IPS-11a (cell line): ENCODE measurements around the gene CCDC192.

Experiments
- H3K4me3 ChIP-seq: one replicate; pipeline ENCODE4 v1.5.1; 2013; ENCODE audit warnings: low read depth, low read length, control low read depth

CCDC192 gene

GRCh38 chr5:127916885-127917573, 213.8 kb downstream of the CCDC192 start:
- H3K4me3 ChIP-seq, result no peak overlapping the region

- H3K4me3 ChIP-seq, result no peak overlapping the region
Measured at GRCh38 chr5:127919006-127919796, 216.0 kb downstream of the CCDC192 start.

DNA sequence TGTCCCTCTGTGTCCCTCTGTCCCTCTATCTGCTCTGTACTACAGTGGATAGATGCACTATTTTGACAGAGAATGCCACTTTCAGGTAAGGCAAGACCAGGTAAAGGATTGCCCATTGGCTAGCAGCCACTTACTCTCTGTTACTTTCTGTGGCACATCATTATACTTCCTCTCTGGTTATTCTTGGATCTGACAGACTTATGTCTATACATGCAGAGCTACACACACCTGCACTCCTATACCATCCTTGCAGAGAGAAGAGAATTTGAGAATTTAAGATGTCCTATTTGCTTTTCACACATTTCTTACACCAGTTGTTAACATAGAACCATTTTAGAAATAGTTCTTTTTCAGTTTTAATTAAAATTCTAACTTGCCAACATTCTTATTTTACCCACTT, 216.6 kb downstream of the CCDC192 start:
- H3K4me3 ChIP-seq, result no peak overlapping the region

- no peak overlapping the region for H3K4me3 ChIP-seq
Measured at GRCh38 chr5:127920936-127921335, 217.7 kb downstream of the CCDC192 start.

DNA sequence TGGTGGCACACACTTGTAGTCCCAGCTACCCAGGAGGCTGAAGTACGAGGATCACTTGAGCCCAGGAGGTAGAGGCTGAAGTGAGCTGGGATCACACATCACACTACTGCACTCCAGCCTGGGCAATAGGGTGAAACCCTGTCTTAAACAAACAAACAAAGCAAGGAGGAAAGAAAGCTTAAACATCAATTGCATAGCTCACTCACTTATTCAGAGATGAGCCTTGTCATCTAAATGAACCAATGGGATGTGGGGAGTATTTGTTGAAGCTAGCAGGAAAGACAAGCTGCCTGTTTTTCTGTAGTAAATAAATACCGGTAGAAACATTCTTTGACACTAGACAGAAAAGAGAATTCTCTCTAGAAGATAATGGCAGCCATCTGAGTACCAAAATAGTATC, 219.4 kb downstream of the CCDC192 start:
- H3K4me3 ChIP-seq, result no peak overlapping the region

DNA sequence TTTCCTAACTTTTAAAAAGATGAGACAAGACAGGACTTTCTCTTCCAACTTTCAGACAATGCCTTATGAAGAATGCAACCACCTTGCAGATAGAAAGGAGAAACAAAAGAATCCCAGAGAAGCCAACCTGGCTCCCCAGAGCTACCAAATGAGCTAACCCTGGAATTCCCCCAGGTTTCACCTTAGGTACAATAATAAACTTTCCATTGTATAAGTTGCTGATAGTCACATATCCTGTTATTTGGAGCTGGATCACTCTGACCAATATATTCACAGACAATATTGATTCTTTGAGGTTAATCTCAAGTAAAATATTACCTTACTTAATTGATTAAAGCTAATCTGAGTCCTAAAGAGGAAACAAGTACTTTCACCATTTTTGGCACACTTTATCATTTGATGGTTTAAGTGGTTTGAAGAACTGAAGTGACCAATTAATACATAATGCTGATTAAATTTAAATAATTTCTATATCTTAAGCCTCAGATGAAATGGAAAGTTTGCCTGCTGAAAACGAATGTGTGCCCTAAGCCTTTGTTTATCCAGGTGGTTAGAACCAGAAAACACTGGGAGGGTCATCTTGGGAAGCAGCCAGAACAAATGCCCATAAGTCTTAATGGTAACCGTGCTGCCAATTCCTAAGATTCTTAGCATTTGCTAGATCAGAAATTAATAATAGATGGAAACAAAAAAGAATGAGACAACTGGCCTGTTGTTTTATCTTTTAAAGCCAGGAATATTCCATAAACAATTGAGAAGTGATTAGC, 220.8 kb downstream of the CCDC192 start:
- no peak overlapping the region for H3K4me3 ChIP-seq

GRCh38 chr5:127924606-127925005, 221.4 kb downstream of the CCDC192 start:
- H3K4me3 ChIP-seq, result no peak overlapping the region

DNA sequence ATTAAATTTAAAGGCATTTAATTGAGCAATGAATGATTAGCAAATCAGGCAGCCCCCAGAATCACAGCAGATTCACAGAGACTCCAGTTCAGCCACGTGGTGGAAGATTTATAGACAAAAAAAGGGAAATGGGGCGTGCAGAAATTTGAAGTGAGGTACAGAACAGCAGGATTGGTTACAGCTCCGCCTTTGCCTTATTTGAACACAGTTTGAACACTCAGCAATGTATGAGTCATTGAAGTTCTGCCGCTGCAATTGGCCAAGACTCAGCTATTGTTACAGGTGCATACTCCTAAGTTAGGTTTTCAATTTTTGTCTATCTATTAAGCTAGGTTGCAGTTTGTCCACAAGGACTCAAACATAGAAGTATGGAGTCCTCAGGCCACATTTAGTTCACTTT, 222.7 kb downstream of the CCDC192 start:
- no peak overlapping the region for H3K4me3 ChIP-seq

GRCh38 chr5:127926974-127927373, 223.8 kb downstream of the CCDC192 start:
- H3K4me3 ChIP-seq, result no peak overlapping the region

GRCh38 chr5:127928053-127928452, 224.9 kb downstream of the CCDC192 start:
- H3K4me3 ChIP-seq, result no peak overlapping the region

DNA sequence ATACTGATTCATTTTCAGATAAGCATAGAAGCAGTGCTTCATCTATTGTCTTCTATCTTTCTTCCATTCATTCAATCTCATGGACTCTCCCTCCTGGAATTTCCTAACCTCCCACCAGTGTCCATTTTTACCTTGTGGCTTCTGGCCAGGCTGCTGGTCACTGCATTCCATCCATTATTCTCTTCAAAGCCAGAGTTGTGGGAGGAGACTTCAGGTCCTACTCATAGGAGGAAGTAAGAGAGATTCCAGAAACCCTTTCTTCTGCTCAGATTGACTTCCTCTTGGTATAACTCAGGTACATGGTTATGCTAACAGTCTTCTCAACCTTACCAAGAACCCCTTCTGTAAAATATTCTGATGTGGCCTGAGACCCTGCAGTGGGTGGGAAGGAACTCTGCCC, 227.1 kb downstream of the CCDC192 start:
- H3K4me3 ChIP-seq, result no peak overlapping the region

DNA sequence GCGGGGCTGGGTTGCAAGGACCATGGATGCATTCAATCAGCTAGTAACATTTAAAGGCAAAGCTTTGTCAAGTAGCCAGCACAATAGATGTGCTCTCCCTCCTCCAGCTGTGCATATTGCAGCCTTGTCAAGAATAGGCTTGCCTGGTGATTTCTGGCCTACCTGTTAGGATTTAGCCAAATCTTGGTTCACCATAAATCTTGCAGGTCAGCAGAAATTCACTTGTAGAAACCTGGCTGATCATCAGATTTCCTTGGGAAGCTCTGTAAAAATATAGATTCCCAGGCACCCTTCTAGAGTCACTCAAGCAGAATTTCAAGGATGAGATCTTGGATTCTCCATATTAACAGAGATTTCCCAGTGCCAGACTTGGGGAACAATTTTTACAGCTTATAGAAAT, 228.2 kb downstream of the CCDC192 start:
- H3K4me3 ChIP-seq, result no peak overlapping the region

DNA sequence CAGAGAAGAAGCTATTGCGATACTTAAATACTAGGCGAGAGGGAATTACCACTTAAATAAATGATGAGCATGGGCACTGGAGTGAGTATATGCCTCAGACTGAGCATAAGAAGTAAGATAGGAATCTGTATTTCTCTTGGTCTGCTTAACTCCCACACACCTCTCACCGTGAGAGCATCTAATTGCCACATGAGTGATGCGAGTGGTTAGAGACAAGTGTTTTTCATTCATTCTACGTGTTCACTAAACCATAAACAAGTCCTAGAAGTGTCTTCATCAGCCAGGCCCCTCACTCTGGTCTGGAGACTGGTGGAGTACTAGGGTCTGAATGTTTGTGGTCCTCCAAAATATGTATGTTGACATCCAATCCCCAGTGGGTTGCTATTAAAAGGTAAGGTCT, 230.2 kb downstream of the CCDC192 start:
- H3K4me3 ChIP-seq, result no peak overlapping the region

DNA sequence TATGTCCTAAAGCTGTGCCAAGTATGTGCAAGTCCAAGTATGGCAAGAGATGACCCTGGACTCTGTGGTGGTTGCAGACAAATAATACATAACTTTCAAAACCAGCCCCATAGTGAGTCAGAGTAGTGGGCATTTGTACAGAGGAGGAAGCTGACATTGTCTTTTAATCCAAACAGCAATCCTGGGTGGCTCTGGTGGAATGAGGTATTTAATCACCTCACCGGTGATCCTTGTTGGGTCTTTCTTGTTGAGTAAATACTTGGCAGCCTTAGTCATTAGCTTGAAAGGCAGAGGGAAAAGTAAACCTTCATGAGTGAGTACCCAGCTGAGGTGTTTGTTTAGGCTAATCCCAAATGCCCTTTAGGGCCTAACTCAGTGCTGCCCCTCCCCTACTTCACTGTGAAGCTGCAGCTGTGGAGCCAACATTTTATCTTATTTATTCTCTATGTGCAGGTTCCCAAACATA, 231.6 kb downstream of the CCDC192 start:
- no peak overlapping the region for H3K4me3 ChIP-seq

DNA sequence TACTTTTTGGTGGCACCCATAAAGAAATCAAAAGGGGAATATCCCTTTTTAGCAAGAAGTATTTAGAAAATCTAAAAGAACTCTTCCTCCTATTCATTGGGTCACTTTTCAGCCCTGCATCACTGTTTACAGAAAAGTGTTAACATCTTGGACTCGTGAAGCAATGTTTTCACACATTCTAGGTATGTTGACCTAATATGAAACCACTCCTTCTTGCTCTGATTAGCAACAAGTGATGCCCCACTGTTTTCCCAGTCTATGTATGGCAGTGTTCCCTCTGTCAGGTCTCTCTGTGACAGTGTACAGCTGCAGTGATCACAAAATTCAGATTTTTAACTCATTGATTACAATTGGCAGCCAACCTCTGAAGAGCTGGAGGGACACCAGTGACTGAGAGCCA, 232.2 kb downstream of the CCDC192 start:
- H3K4me3 ChIP-seq, result no peak overlapping the region

GRCh38 chr5:127936439-127936972, 233.3 kb downstream of the CCDC192 start:
- H3K4me3 ChIP-seq, result no peak overlapping the region

DNA sequence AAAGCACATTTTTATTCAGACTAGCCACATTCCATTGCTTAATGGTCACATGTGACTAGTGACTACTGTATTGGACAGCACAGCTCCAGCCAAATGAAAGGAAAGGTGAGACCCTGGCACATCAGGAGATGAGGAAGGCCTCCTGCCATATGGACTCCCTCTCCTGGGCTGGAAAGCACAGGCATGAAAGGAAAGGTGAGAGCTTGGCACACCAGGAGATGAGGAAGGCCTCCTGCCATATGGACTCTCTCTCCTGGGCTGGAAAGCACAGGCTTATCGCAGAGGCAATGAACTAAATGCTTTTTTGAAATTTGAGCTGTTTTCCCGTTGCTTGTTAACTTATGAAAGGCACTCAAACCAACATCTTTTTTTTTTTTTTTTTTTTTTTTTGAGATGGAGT, 235.6 kb downstream of the CCDC192 start:
- H3K4me3 ChIP-seq, result no peak overlapping the region

- H3K4me3 ChIP-seq, result no peak overlapping the region
Measured at GRCh38 chr5:127940854-127941253, 237.7 kb downstream of the CCDC192 start.

- no peak overlapping the region for H3K4me3 ChIP-seq
Measured at GRCh38 chr5:127941646-127942045, 238.5 kb downstream of the CCDC192 start.

- H3K4me3 ChIP-seq, result no peak overlapping the region
Measured at GRCh38 chr5:127942246-127943060, 239.3 kb downstream of the CCDC192 start.

GRCh38 chr5:127943061-127943371, 239.8 kb downstream of the CCDC192 start:
- no peak overlapping the region for H3K4me3 ChIP-seq
